ENCODE measurements around the gene DUOX1.

DUOX1 gene

DNA sequence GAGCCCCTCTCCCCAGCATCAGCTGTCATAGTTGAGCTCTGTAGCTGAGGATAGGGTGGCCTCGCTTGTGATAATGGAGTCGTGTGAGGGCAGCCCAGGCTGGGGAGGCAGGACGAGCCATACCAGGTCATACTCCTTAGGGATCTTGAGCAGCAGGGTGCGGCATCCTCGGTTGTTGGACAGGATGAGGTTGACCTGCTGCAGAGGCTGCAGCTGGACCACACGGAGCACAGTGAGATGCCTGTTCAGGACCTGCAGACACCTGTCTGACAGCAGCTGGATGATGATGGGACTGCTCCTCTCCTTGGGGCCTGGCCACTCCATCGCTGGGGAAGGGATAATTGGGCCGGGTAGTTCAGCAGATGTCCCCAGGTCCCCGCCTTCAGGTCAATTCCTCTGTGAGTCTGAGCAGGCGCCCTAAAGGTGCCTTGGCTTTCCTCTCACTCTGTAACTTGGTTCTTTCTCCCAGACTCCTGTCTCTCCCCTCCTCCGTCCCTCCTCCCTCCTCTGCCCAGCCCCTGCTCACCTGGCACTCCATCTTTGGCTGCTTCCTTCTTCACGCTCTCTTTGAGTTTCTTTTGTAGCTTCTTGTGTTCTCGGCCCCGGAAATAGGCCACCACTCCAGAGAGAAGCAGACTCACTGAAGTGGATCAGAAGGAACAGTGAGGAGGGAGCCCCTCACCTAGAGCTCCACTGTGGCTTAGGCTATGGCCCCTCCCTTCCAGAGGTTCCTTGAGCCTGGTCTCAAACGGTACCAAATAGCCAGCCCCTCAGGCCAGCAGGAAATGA is 23.6 kb upstream of the DUOX1 start:
- no peak overlapping the region for H3K4me3 ChIP-seq (ENCODE audit: insufficient read length, low read depth)
- H3K36me3 ChIP-seq (ENCODE audit: insufficient read depth, insufficient read length, low read length), result no peaks in the 10 kb centered on the region
- no peaks in the 10 kb centered on the region for H3K9me3 ChIP-seq (ENCODE audit: insufficient read depth, low read length)
- H3K4me1 ChIP-seq (ENCODE audit: insufficient read depth, insufficient read length), result peaks cover 5% of the 10 kb centered on the region
- peaks cover 12% of the 10 kb centered on the region for H3K27me3 ChIP-seq (ENCODE audit: insufficient read depth, insufficient read length)
- TF ChIP-seq YY1 (IDR thresholded peaks at IDR 0.05; ENCODE audit: insufficient read depth, insufficient read length), result no peak
- TF ChIP-seq ZNF274 (IDR thresholded peaks at IDR 0.05; ENCODE audit: low read depth, low read length), result no peak
- no peak for TF ChIP-seq SUZ12 (IDR thresholded peaks at IDR 0.05; ENCODE audit: extremely low read depth, insufficient read depth, insufficient read length)
- H3K9ac ChIP-seq (ENCODE audit: insufficient read length, low read depth), result no peak overlapping the region
- no peak for DNase-seq (ENCODE audit: low read depth, low spot score)

DNA sequence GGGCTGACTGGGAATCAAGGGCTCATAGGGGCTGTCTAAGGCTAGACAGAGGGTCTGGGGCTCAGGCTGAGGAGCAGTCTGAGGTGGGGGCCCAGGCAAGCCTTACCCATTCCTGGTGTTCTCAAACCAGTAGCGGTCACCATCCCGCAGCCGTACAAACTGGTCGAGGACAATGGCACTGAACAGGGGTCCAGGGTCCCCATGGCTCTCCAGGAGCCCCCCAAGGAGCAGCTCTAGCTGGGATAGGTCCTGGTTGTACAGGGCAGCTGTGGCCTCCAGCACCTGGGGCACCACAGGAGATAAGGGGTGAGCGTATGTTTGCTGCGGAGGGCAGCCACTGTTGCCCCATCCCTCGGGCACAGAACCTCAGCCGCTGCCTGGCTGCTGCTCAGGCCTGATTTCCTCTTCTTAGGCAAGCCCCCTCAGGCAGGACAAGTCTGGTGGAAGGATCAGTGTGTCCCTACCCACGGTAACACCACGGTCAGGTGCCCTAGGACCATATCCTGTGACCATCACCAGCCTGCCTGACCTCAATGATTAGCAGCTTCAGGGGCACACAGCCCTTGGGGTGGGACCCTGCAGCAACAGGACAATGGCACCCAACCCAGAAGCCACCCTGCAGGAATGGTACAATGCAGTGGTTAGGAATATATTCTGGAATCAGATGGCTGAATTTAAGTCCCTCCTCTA is 21.7 kb upstream of the DUOX1 start:
- Histone ChIP-seq H3K4me1 (ENCODE audit: insufficient read depth, insufficient read length) (no peaks in the 10 kb centered on the region), H3K9me3 (ENCODE audit: insufficient read depth, low read length) (no peaks in the 10 kb centered on the region), H3K36me3 (ENCODE audit: insufficient read depth, insufficient read length, low read length) (no peaks in the 10 kb centered on the region), H3K9ac (ENCODE audit: insufficient read length, low read depth) (no peak overlapping the region), H3K4me3 (ENCODE audit: insufficient read length, low read depth) (no peak overlapping the region), H3K27me3 (ENCODE audit: insufficient read depth, insufficient read length) (peaks cover 31% of the 10 kb centered on the region)
- TF ChIP-seq ZNF274 (IDR thresholded peaks at IDR 0.05; ENCODE audit: low read depth, low read length), result no peak
- no peak for TF ChIP-seq SUZ12 (IDR thresholded peaks at IDR 0.05; ENCODE audit: extremely low read depth, insufficient read depth, insufficient read length)
- TF ChIP-seq YY1 (IDR thresholded peaks at IDR 0.05; ENCODE audit: insufficient read depth, insufficient read length), result no peak
- DNase-seq (ENCODE audit: low read depth, low spot score), result no peak

DNA sequence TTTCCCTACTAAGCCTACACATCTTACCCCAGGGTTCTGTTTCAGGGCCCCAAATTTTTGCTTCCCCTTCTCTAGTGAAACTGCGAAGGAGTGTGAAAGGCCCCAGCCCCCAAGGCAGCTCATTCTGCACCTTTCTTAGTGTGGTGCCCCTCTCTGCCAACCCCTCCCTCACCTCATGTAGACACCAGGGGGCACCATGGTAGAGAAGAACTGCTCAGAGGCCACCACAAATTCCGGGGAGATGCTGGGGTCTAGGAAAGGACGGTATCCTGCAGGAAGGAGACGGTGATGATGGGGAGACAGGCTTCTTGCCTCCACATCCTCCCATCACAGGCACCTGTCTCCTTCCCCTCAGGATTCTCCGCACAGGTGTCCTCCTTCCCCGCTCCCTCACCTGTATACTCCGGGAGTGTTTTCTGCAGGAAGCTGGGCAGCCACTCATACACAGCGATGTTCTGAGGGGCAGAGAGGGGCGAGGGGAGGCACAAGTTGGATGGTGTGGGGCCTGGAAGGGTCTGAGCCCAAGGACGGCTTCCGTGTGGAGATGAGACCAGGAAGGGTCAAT is 19.5 kb upstream of the DUOX1 start:
- H3K36me3 ChIP-seq (ENCODE audit: insufficient read depth, insufficient read length, low read length), result no peaks in the 10 kb centered on the region
- H3K9me3 ChIP-seq (ENCODE audit: insufficient read depth, low read length), result no peaks in the 10 kb centered on the region
- peaks cover 54% of the 10 kb centered on the region for H3K27me3 ChIP-seq (ENCODE audit: insufficient read depth, insufficient read length)
- no peak for DNase-seq (ENCODE audit: low read depth, low spot score)
- H3K4me3 ChIP-seq (ENCODE audit: insufficient read length, low read depth), result no peak overlapping the region
- H3K9ac ChIP-seq (ENCODE audit: insufficient read length, low read depth), result no peak overlapping the region
- peaks cover 3% of the 10 kb centered on the region for H3K4me1 ChIP-seq (ENCODE audit: insufficient read depth, insufficient read length)
- no peak for TF ChIP-seq SUZ12 (IDR thresholded peaks at IDR 0.05; ENCODE audit: extremely low read depth, insufficient read depth, insufficient read length)

- Histone ChIP-seq H3K27me3 (ENCODE audit: insufficient read depth, insufficient read length) (peaks cover 66% of the 10 kb centered on the region), H3K36me3 (ENCODE audit: insufficient read depth, insufficient read length, low read length) (no peaks in the 10 kb centered on the region), H3K9me3 (ENCODE audit: insufficient read depth, low read length) (no peaks in the 10 kb centered on the region), H3K9ac (ENCODE audit: insufficient read length, low read depth) (no peak overlapping the region), H3K4me3 (ENCODE audit: insufficient read length, low read depth) (no peak overlapping the region), H3K4me1 (ENCODE audit: insufficient read depth, insufficient read length) (peaks cover 3% of the 10 kb centered on the region)
- TF ChIP-seq YY1 (IDR thresholded peaks at IDR 0.05; ENCODE audit: insufficient read depth, insufficient read length) (no peak), ZNF274 (IDR thresholded peaks at IDR 0.05; ENCODE audit: low read depth, low read length) (no peak), SUZ12 (IDR thresholded peaks at IDR 0.05; ENCODE audit: extremely low read depth, insufficient read depth, insufficient read length) (no peak)
- DNase-seq (ENCODE audit: low read depth, low spot score), result no peak
Observed at GRCh38 chr15:45111390-45112142, 18.2 kb upstream of the DUOX1 start.

GRCh38 chr15:45112143-45112590 is 17.6 kb upstream of the DUOX1 start:
- peaks cover 72% of the 10 kb centered on the region for H3K27me3 ChIP-seq (ENCODE audit: insufficient read depth, insufficient read length)
- DNase-seq (ENCODE audit: low read depth, low spot score), result no peak
- TF ChIP-seq ZNF274 (IDR thresholded peaks at IDR 0.05; ENCODE audit: low read depth, low read length) (no peak), SUZ12 (IDR thresholded peaks at IDR 0.05; ENCODE audit: extremely low read depth, insufficient read depth, insufficient read length) (peak; percentile 49), YY1 (IDR thresholded peaks at IDR 0.05; ENCODE audit: insufficient read depth, insufficient read length) (no peak)
- H3K4me3 ChIP-seq (ENCODE audit: insufficient read length, low read depth), result peak overlapping the region; percentile 43
- peaks cover 3% of the 10 kb centered on the region for H3K4me1 ChIP-seq (ENCODE audit: insufficient read depth, insufficient read length)
- peak overlapping the region; percentile 56 for H3K9ac ChIP-seq (ENCODE audit: insufficient read length, low read depth)
- H3K9me3 ChIP-seq (ENCODE audit: insufficient read depth, low read length), result no peaks in the 10 kb centered on the region
- H3K36me3 ChIP-seq (ENCODE audit: insufficient read depth, insufficient read length, low read length), result no peaks in the 10 kb centered on the region

- Histone ChIP-seq H3K9ac (ENCODE audit: insufficient read length, low read depth) (peak overlapping the region; percentile 56), H3K36me3 (ENCODE audit: insufficient read depth, insufficient read length, low read length) (no peaks in the 10 kb centered on the region), H3K27me3 (ENCODE audit: insufficient read depth, insufficient read length) (peaks cover 78% of the 10 kb centered on the region), H3K9me3 (ENCODE audit: insufficient read depth, low read length) (no peaks in the 10 kb centered on the region), H3K4me1 (ENCODE audit: insufficient read depth, insufficient read length) (peaks cover 3% of the 10 kb centered on the region), H3K4me3 (ENCODE audit: insufficient read length, low read depth) (peak overlapping the region; percentile 43)
- no peak for DNase-seq (ENCODE audit: low read depth, low spot score)
- TF ChIP-seq SUZ12 (IDR thresholded peaks at IDR 0.05; ENCODE audit: extremely low read depth, insufficient read depth, insufficient read length) (peak; percentile 24), ZNF274 (IDR thresholded peaks at IDR 0.05; ENCODE audit: low read depth, low read length) (no peak)
Observed at GRCh38 chr15:45112591-45113379, 17.0 kb upstream of the DUOX1 start.
